GM23248 (cell line): Measurements from ENCODE around the gene LRP5. TPM values are rescaled to one million over a fixed set of nuclear protein-coding genes. Genes with fewer than 3 reads are reported as not detected.

ENCODE experiments used
- DNase-seq: peaks from one replicate; pipeline ENCODE4 v3.0.0-alpha.2; 2015
- H2AFZ ChIP-seq: fragments of 200-600 bp; sonication (generic); 2 replicates; pipeline ENCODE4 v1.6.1; 2016; ENCODE audit warnings: antibody characterized with exemption
- H3F3A ChIP-seq: fragments of 200-600 bp; sonication (generic); 2 replicates; pipeline ENCODE4 v1.6.1; 2016; ENCODE audit warnings: mild to moderate bottlenecking, antibody characterized with exemption, mixed run types; ENCODE audit not compliant: insufficient read depth
- H3K27ac ChIP-seq: fragments of 200-600 bp; sonication (generic); 2 replicates; pipeline ENCODE4 v1.5.1; 2016; ENCODE audit warnings: mild to moderate bottlenecking
- H3K27me3 ChIP-seq: fragments of 200-600 bp; sonication (generic); replicated peaks from 2 replicates; pipeline ENCODE4 v1.6.1; 2016; ENCODE audit warnings: mild to moderate bottlenecking; ENCODE audit not compliant: insufficient read depth
- H3K36me3 ChIP-seq: fragments of 200-600 bp; sonication (generic); 2 replicates; pipeline ENCODE4 v1.6.1; 2016; ENCODE audit warnings: low read depth, mild to moderate bottlenecking
- H3K4me1 ChIP-seq: fragments of 200-600 bp; sonication (generic); 2 replicates; pipeline ENCODE4 v1.6.1; 2016; ENCODE audit warnings: mild to moderate bottlenecking; ENCODE audit not compliant: insufficient read depth
- H3K4me2 ChIP-seq: fragments of 200-600 bp; sonication (generic); one replicate; pipeline ENCODE4 v1.6.1; 2016; ENCODE audit warnings: mild to moderate bottlenecking; ENCODE audit not compliant: unreplicated experiment
- H3K4me3 ChIP-seq: fragments of 200-600 bp; sonication (generic); 2 replicates; pipeline ENCODE4 v1.5.1; 2016; ENCODE audit warnings: mild to moderate bottlenecking
- H3K79me2 ChIP-seq: fragments of 200-600 bp; sonication (generic); 2 replicates; pipeline ENCODE4 v1.6.1; 2016; ENCODE audit warnings: mild to moderate bottlenecking; ENCODE audit not compliant: insufficient read depth
- H3K9ac ChIP-seq: fragments of 200-600 bp; sonication (generic); 2 replicates; pipeline ENCODE4 v1.6.1; 2016; ENCODE audit warnings: mild to moderate bottlenecking
- H3K9me2 ChIP-seq: fragments of 200-600 bp; sonication (generic); 2 replicates; pipeline ENCODE4 v1.6.1; 2016; ENCODE audit warnings: mixed run types, mild to moderate bottlenecking, moderate library complexity; ENCODE audit not compliant: insufficient read depth
- H3K9me3 ChIP-seq: fragments of 200-600 bp; sonication (generic); one replicate; pipeline ENCODE4 v1.6.1; 2017; ENCODE audit warnings: low read depth
- H4K20me1 ChIP-seq: fragments of 200-600 bp; sonication (generic); 2 replicates; pipeline ENCODE4 v1.6.0; 2016; ENCODE audit not compliant: insufficient read depth
- EZH2 ChIP-seq: fragments of 200-600 bp; sonication (generic); IDR thresholded peaks from 2 replicates; pipeline ENCODE4 v1.6.1; 2018; ENCODE audit warnings: antibody characterized with exemption, mild to moderate bottlenecking; ENCODE audit not compliant: insufficient read depth, poor library complexity, severe bottlenecking
- EZH2phosphoT487 ChIP-seq: fragments of 200-600 bp; sonication (generic); IDR thresholded peaks from 2 replicates; pipeline ENCODE4 v1.6.1; 2018; ENCODE audit warnings: antibody characterized with exemption, moderate library complexity, mild to moderate bottlenecking, low read depth; ENCODE audit not compliant: insufficient read depth
- WGBS, 2 experiments: methylation state at CpG; one replicate each; pipeline ENCODE4 v1.1.6; 2015 to 2017; ENCODE audit warnings: low lambda C conversion rate in 2 of 2, low coverage in 1 of 2; ENCODE audit errors: missing lambda C conversion rate in 2 of 2; 5-methylcytosine and 5-hydroxymethylcytosine counted together
- in situ Hi-C: fragments of 300-500 bp; cut with MboI; formaldehyde crosslinking; loops from 2 replicates; pipeline ENCODE4 v1.15.0; 2020
- polyA plus RNA-seq: library from polyadenylated mRNA; unstranded; fragments of >200 nt; fragmentation: Nextera tagmentation; extraction: Ambion mirVana; gene quantifications from 2 replicates; pipeline ENCODE4 v1.2.1, GENCODE V29; 2016
- total RNA-seq: library from RNA; depleted of rRNA; stranded (reverse); fragments of >200 nt; shearing (Covaris generic); gene quantifications from 2 replicates; pipeline ENCODE4 v1.2.3, GENCODE V29; 2014; rRNA removed

Gene LRP5
- 3.0 and 4.3 TPM in 2 replicates for total RNA-seq
- polyA plus RNA-seq: 2.1 and 3.0 TPM in 2 replicates

GRCh38 chr11:68312117-68312779, at the start of gene LRP5:
TSS of gene LRP5 (plus strand) at chr11:68312591. CDS start at chr11:68312715, 124 bp downstream.
- peak; percentile 65 for DNase-seq

GRCh38 chr11:68263444-68264035, 48.9 kb upstream of the LRP5 start:
- no peaks in the 10 kb centered on the region for H3K9me2 ChIP-seq
- H3K36me3 ChIP-seq: peaks cover 39% of the 10 kb centered on the region
- no peak for DNase-seq
- H3K79me2 ChIP-seq: peaks cover 40% of the 10 kb centered on the region
- TF ChIP-seq EZH2 (no peak), EZH2phosphoT487 (no peak)
- H4K20me1 ChIP-seq: no peaks in the 10 kb centered on the region
- no peak overlapping the region for H2AFZ ChIP-seq
- H3K4me2 ChIP-seq: no peak overlapping the region
- WGBS, 2 experiments: 75 to 84% methylated on average over 12 to 13 of the region's 13 CpGs
- H3K9me3 ChIP-seq: no peaks in the 10 kb centered on the region
- in situ Hi-C loops: loop anchor here (10.0 kb wide), 1 partner anchor 191 kb away; no protein-coding TSS in a partner anchor
- no peaks in the 10 kb centered on the region for H3K27me3 ChIP-seq
- peaks cover under 1% of the 10 kb centered on the region; the same call in 1 of the 2 replicates for H3K4me1 ChIP-seq
- H3K4me3 ChIP-seq: no peak overlapping the region
- H3K27ac ChIP-seq: no peak overlapping the region
- no peak overlapping the region for H3K9ac ChIP-seq
- peaks cover 8% of the 10 kb centered on the region; the same call in 1 of the 2 replicates for H3F3A ChIP-seq

More at GRCh38 chr11:68312117-68312779, at the start of gene LRP5:
- Histone ChIP-seq H3K9me2 (no peaks in the 10 kb centered on the region), H3K9ac (peak within 1 kb of the TSS; percentile 19; the same call in 1 of the 2 replicates), H3K27ac (no peak within 1 kb of the TSS), H3K4me2 (peak within 1 kb of the TSS; percentile 72), H3K9me3 (no peaks in the 10 kb centered on the region), H3K27me3 (no peaks in the 10 kb centered on the region), H3K79me2 (no peaks in the 10 kb centered on the region), H3K4me1 (0 out of 2 replicates have a peak, but pooled peaks cover 6% of the 10 kb centered on the region), H3K36me3 (no peaks in the 10 kb centered on the region), H3F3A (no peaks in the 10 kb centered on the region), H2AFZ (peak within 1 kb of the TSS; percentile 80), H4K20me1 (no peaks in the 10 kb centered on the region), H3K4me3 (peak within 1 kb of the TSS; percentile 59)
- in situ Hi-C loops: no loop called here
- TF ChIP-seq EZH2: no peak
- 8 to 22% methylated on average over 12 to 20 of the region's 85 CpGs for WGBS, 2 experiments

- H3F3A ChIP-seq: peaks cover 8% of the 10 kb centered on the region; the same call in 1 of the 2 replicates
- no peaks in the 10 kb centered on the region for H3K9me3 ChIP-seq
- peaks cover 39% of the 10 kb centered on the region for H3K36me3 ChIP-seq
- H3K9ac ChIP-seq: no peak overlapping the region
- H3K9me2 ChIP-seq: no peaks in the 10 kb centered on the region
- H4K20me1 ChIP-seq: no peaks in the 10 kb centered on the region
- in situ Hi-C loops: loop anchor here (10.0 kb wide), 1 partner anchor 191 kb away; no protein-coding TSS in a partner anchor
- TF ChIP-seq EZH2: no peak
- TF ChIP-seq EZH2phosphoT487: no peak
- DNase-seq: no peak
- no peak overlapping the region for H3K4me2 ChIP-seq
- no peak overlapping the region for H3K27ac ChIP-seq
- peaks cover 6% of the 10 kb centered on the region; the same call in 1 of the 2 replicates for H3K4me1 ChIP-seq
- no peak overlapping the region for H2AFZ ChIP-seq
- peaks cover 47% of the 10 kb centered on the region for H3K79me2 ChIP-seq
- 70% methylated on average over 1 of the region's 1 CpG; no CpG with 5 or more reads in 1 of the 2 experiments for WGBS, 2 experiments
- no peak overlapping the region for H3K4me3 ChIP-seq
- H3K27me3 ChIP-seq: no peaks in the 10 kb centered on the region
Measured at GRCh38 chr11:68264244-68264643, 48.1 kb upstream of the LRP5 start.

- H3K79me2 ChIP-seq: peaks cover 54% of the 10 kb centered on the region
- WGBS, 2 experiments: 92 to 98% methylated on average over 12 to 13 of the region's 13 CpGs
- H3K36me3 ChIP-seq: peaks cover 39% of the 10 kb centered on the region
- no peaks in the 10 kb centered on the region for H4K20me1 ChIP-seq
- in situ Hi-C loops: loop anchor here (10.0 kb wide), 1 partner anchor 190 kb away; no protein-coding TSS in a partner anchor
- H3K4me1 ChIP-seq: peaks cover 12% of the 10 kb centered on the region
- H3F3A ChIP-seq: peaks cover 8% of the 10 kb centered on the region; the same call in 1 of the 2 replicates
- no peak overlapping the region for H2AFZ ChIP-seq
- H3K4me3 ChIP-seq: no peak overlapping the region
- no peak for DNase-seq
- no peak overlapping the region for H3K27ac ChIP-seq
- no peak for TF ChIP-seq EZH2
- TF ChIP-seq EZH2phosphoT487: no peak
- no peak overlapping the region for H3K9ac ChIP-seq
- H3K9me3 ChIP-seq: no peaks in the 10 kb centered on the region
- no peak overlapping the region for H3K4me2 ChIP-seq
- no peaks in the 10 kb centered on the region for H3K27me3 ChIP-seq
- H3K9me2 ChIP-seq: no peaks in the 10 kb centered on the region
Measured at GRCh38 chr11:68264741-68265540, 47.5 kb upstream of the LRP5 start.
